Measurements from ENCODE around the gene TNXB.

Gene TNXB

DNA sequence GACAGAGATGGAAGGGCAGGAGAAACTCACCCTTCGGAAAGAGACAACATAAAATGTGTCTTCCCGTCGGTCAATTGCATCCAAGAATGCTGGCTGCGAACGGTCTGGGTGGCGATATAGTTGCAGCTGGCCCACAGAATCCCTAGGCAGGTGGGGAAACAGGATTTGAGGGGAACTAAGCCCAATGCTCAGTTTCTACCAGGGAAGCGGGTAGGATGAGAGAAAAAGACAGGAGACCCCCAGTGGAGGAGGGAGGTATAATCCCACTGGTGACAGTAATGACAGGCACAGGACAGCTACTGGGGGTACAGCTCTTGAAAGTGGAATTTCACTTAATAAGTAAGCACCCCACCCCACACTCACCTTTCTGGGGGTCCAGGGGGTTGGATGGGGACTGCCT is 7.5 kb upstream of the TNXB start:
- H2BK15ac ChIP-seq (replicated peaks; ENCODE audit: low read depth): no peak overlapping the region
- H3K9ac ChIP-seq (ENCODE audit: low read length): no peak overlapping the region
- H3K23ac ChIP-seq (ENCODE audit: low read length): no peak overlapping the region
- no peak overlapping the region for H3K18ac ChIP-seq (ENCODE audit: low read length)
- H3K4ac ChIP-seq (ENCODE audit: low read depth, low read length): no peak overlapping the region
- no peak overlapping the region for H2BK120ac ChIP-seq (ENCODE audit: low read depth, low read length)
- H3K4me2 ChIP-seq (ENCODE audit: low read length): no peak overlapping the region
- WGBS (ENCODE audit: extremely low coverage, insufficient coverage, low lambda C conversion rate): no CpG with 5 or more reads among the region's 7 CpGs
- no peak overlapping the region for H3K27ac ChIP-seq (ENCODE audit: low read depth, low read length)
- H3K36me3 ChIP-seq (ENCODE audit: control insufficient read depth, insufficient read depth, low read length): no peaks in the 10 kb centered on the region
- no peak overlapping the region for H2AK5ac ChIP-seq (ENCODE audit: low read length)
- no peaks in the 10 kb centered on the region for H3K27me3 ChIP-seq (ENCODE audit: insufficient read depth, low read length, poor library complexity)
- no peaks in the 10 kb centered on the region for H3K79me2 ChIP-seq (ENCODE audit: control insufficient read depth, insufficient read depth, low read length)
- no peak overlapping the region for H3K4me3 ChIP-seq (ENCODE audit: low read length)
- no peaks in the 10 kb centered on the region for H3K79me1 ChIP-seq (ENCODE audit: low read length)
- H2BK5ac ChIP-seq (ENCODE audit: low read length): no peak overlapping the region
- H3K56ac ChIP-seq (ENCODE audit: low read length): no peak overlapping the region
- H3K4me1 ChIP-seq (ENCODE audit: control insufficient read depth, low read depth, low read length): no peaks in the 10 kb centered on the region
- H4K5ac ChIP-seq (ENCODE audit: low read length): no peak overlapping the region
- H4K8ac ChIP-seq (ENCODE audit: low read depth, low read length): no peak overlapping the region
- DNase-seq: peak; percentile 54

DNA sequence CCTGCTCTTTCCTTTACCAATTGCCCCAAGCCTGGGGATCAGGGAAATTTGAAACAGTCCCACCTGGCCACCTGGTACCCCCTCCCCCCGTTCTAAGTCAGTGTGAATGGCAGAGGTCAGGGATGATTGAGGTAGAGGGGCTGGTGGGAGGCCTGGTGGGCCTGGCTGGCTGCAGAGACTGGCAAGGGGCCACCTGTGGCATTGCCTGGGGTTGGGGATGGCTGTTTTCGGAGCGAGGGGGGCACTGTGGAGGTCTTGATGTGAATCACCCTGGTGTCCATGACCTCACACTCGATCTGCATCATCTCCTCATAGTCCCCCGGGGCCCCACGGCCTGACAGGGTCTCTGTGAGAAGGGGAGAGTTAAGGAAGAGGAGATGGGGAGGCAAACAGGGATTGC is 6.5 kb upstream of the TNXB start:
- no peak overlapping the region for H3K4me2 ChIP-seq (ENCODE audit: low read length)
- H4K5ac ChIP-seq (ENCODE audit: low read length): no peak overlapping the region
- H3K56ac ChIP-seq (ENCODE audit: low read length): no peak overlapping the region
- H2AK5ac ChIP-seq (ENCODE audit: low read length): no peak overlapping the region
- no peak for DNase-seq
- no CpG with 5 or more reads among the region's 6 CpGs for WGBS (ENCODE audit: extremely low coverage, insufficient coverage, low lambda C conversion rate)
- no peaks in the 10 kb centered on the region for H3K27me3 ChIP-seq (ENCODE audit: insufficient read depth, low read length, poor library complexity)
- H3K23ac ChIP-seq (ENCODE audit: low read length): no peak overlapping the region
- H3K4ac ChIP-seq (ENCODE audit: low read depth, low read length): no peak overlapping the region
- H3K9ac ChIP-seq (ENCODE audit: low read length): no peak overlapping the region
- no peak overlapping the region for H3K18ac ChIP-seq (ENCODE audit: low read length)
- H4K8ac ChIP-seq (ENCODE audit: low read depth, low read length): no peak overlapping the region
- H2BK5ac ChIP-seq (ENCODE audit: low read length): no peak overlapping the region
- H3K79me1 ChIP-seq (ENCODE audit: low read length): no peaks in the 10 kb centered on the region
- H2BK120ac ChIP-seq (ENCODE audit: low read depth, low read length): no peak overlapping the region
- no peaks in the 10 kb centered on the region for H3K79me2 ChIP-seq (ENCODE audit: control insufficient read depth, insufficient read depth, low read length)
- H3K36me3 ChIP-seq (ENCODE audit: control insufficient read depth, insufficient read depth, low read length): no peaks in the 10 kb centered on the region
- no peak overlapping the region for H2BK15ac ChIP-seq (replicated peaks; ENCODE audit: low read depth)
- no peak overlapping the region for H3K27ac ChIP-seq (ENCODE audit: low read depth, low read length)
- no peak overlapping the region for H3K4me3 ChIP-seq (ENCODE audit: low read length)
- H3K4me1 ChIP-seq (ENCODE audit: control insufficient read depth, low read depth, low read length): no peaks in the 10 kb centered on the region

GRCh38 chr6:32114796-32115195 is 5.7 kb upstream of the TNXB start:
- no peak overlapping the region for H3K9ac ChIP-seq (ENCODE audit: low read length)
- H3K23ac ChIP-seq (ENCODE audit: low read length): no peak overlapping the region
- H3K27ac ChIP-seq (ENCODE audit: low read depth, low read length): no peak overlapping the region
- H2AK5ac ChIP-seq (ENCODE audit: low read length): no peak overlapping the region
- no peaks in the 10 kb centered on the region for H3K79me2 ChIP-seq (ENCODE audit: control insufficient read depth, insufficient read depth, low read length)
- no CpG with 5 or more reads among the region's 8 CpGs for WGBS (ENCODE audit: extremely low coverage, insufficient coverage, low lambda C conversion rate)
- no peak overlapping the region for H3K4me3 ChIP-seq (ENCODE audit: low read length)
- no peak overlapping the region for H3K4me2 ChIP-seq (ENCODE audit: low read length)
- DNase-seq: no peak
- H2BK15ac ChIP-seq (replicated peaks; ENCODE audit: low read depth): no peak overlapping the region
- H2BK5ac ChIP-seq (ENCODE audit: low read length): no peak overlapping the region
- H3K56ac ChIP-seq (ENCODE audit: low read length): no peak overlapping the region
- H3K4ac ChIP-seq (ENCODE audit: low read depth, low read length): no peak overlapping the region
- no peaks in the 10 kb centered on the region for H3K36me3 ChIP-seq (ENCODE audit: control insufficient read depth, insufficient read depth, low read length)
- no peak overlapping the region for H4K8ac ChIP-seq (ENCODE audit: low read depth, low read length)
- H4K5ac ChIP-seq (ENCODE audit: low read length): no peak overlapping the region
- no peak overlapping the region for H3K18ac ChIP-seq (ENCODE audit: low read length)
- H3K4me1 ChIP-seq (ENCODE audit: control insufficient read depth, low read depth, low read length): no peaks in the 10 kb centered on the region
- H3K27me3 ChIP-seq (ENCODE audit: insufficient read depth, low read length, poor library complexity): no peaks in the 10 kb centered on the region
- H3K79me1 ChIP-seq (ENCODE audit: low read length): no peaks in the 10 kb centered on the region
- H2BK120ac ChIP-seq (ENCODE audit: low read depth, low read length): no peak overlapping the region

- H3K27me3 ChIP-seq (ENCODE audit: insufficient read depth, low read length, poor library complexity): no peaks in the 10 kb centered on the region
- no peak overlapping the region for H2BK15ac ChIP-seq (replicated peaks; ENCODE audit: low read depth)
- no peak overlapping the region for H2BK5ac ChIP-seq (ENCODE audit: low read length)
- DNase-seq: peak; percentile 96
- no peak overlapping the region for H3K4ac ChIP-seq (ENCODE audit: low read depth, low read length)
- H3K4me2 ChIP-seq (ENCODE audit: low read length): no peak overlapping the region
- H4K5ac ChIP-seq (ENCODE audit: low read length): no peak overlapping the region
- H3K23ac ChIP-seq (ENCODE audit: low read length): no peak overlapping the region
- H2AK5ac ChIP-seq (ENCODE audit: low read length): no peak overlapping the region
- no peaks in the 10 kb centered on the region for H3K4me1 ChIP-seq (ENCODE audit: control insufficient read depth, low read depth, low read length)
- no peaks in the 10 kb centered on the region for H3K36me3 ChIP-seq (ENCODE audit: control insufficient read depth, insufficient read depth, low read length)
- no peaks in the 10 kb centered on the region for H3K79me2 ChIP-seq (ENCODE audit: control insufficient read depth, insufficient read depth, low read length)
- WGBS (ENCODE audit: extremely low coverage, insufficient coverage, low lambda C conversion rate): no CpG with 5 or more reads among the region's 9 CpGs
- H3K56ac ChIP-seq (ENCODE audit: low read length): no peak overlapping the region
- H3K18ac ChIP-seq (ENCODE audit: low read length): no peak overlapping the region
- H3K9ac ChIP-seq (ENCODE audit: low read length): no peak overlapping the region
- no peak overlapping the region for H3K4me3 ChIP-seq (ENCODE audit: low read length)
- H2BK120ac ChIP-seq (ENCODE audit: low read depth, low read length): no peak overlapping the region
- H3K27ac ChIP-seq (ENCODE audit: low read depth, low read length): no peak overlapping the region
- H4K8ac ChIP-seq (ENCODE audit: low read depth, low read length): no peak overlapping the region
- no peaks in the 10 kb centered on the region for H3K79me1 ChIP-seq (ENCODE audit: low read length)
These were observed 4.5 kb upstream of the TNXB start for GRCh38 chr6:32113386-32114352.

- H2BK5ac ChIP-seq (ENCODE audit: low read length): no peak overlapping the region
- no peak overlapping the region for H3K56ac ChIP-seq (ENCODE audit: low read length)
- no peak overlapping the region for H3K18ac ChIP-seq (ENCODE audit: low read length)
- no peak overlapping the region for H3K23ac ChIP-seq (ENCODE audit: low read length)
- H3K4me3 ChIP-seq (ENCODE audit: low read length): no peak overlapping the region
- H2BK15ac ChIP-seq (replicated peaks; ENCODE audit: low read depth): no peak overlapping the region
- H4K5ac ChIP-seq (ENCODE audit: low read length): no peak overlapping the region
- no peaks in the 10 kb centered on the region for H3K4me1 ChIP-seq (ENCODE audit: control insufficient read depth, low read depth, low read length)
- H3K79me2 ChIP-seq (ENCODE audit: control insufficient read depth, insufficient read depth, low read length): no peaks in the 10 kb centered on the region
- H2AK5ac ChIP-seq (ENCODE audit: low read length): no peak overlapping the region
- H3K27ac ChIP-seq (ENCODE audit: low read depth, low read length): no peak overlapping the region
- no peak overlapping the region for H3K9ac ChIP-seq (ENCODE audit: low read length)
- H3K79me1 ChIP-seq (ENCODE audit: low read length): no peaks in the 10 kb centered on the region
- no peak for DNase-seq
- no peak overlapping the region for H4K8ac ChIP-seq (ENCODE audit: low read depth, low read length)
- no peak overlapping the region for H3K4ac ChIP-seq (ENCODE audit: low read depth, low read length)
- WGBS (ENCODE audit: extremely low coverage, insufficient coverage, low lambda C conversion rate): no CpG with 5 or more reads among the region's 9 CpGs
- H3K36me3 ChIP-seq (ENCODE audit: control insufficient read depth, insufficient read depth, low read length): no peaks in the 10 kb centered on the region
- H3K27me3 ChIP-seq (ENCODE audit: insufficient read depth, low read length, poor library complexity): peaks cover 3% of the 10 kb centered on the region
- no peak overlapping the region for H3K4me2 ChIP-seq (ENCODE audit: low read length)
- H2BK120ac ChIP-seq (ENCODE audit: low read depth, low read length): no peak overlapping the region
These were observed 3.4 kb upstream of the TNXB start for GRCh38 chr6:32112431-32112980.
